Parathyroid adenoma (tissue), 2 donors: ENCODE data around the gene B3GALT6.
A peak's percentile ranks its signal among the peaks of the same experiment; 100 is the strongest.

Source experiments
- H2AFZ ChIP-seq: fragments of 300-600 bp; sonication (generic); one replicate; pipeline ENCODE4 v1.7.0; 2017; ENCODE audit warnings: antibody characterized with exemption, mild to moderate bottlenecking
- H3K27ac ChIP-seq: fragments of 300-600 bp; sonication (generic); one replicate; pipeline ENCODE4 v1.7.0; 2017
- H3K27me3 ChIP-seq: fragments of 300-600 bp; sonication (generic); one replicate; pipeline ENCODE4 v1.7.0; 2017; ENCODE audit warnings: low read length; ENCODE audit not compliant: control insufficient read depth, insufficient read depth
- H3K36me3 ChIP-seq: fragments of 300-600 bp; sonication (generic); one replicate; pipeline ENCODE4 v1.7.0; 2017; ENCODE audit warnings: low read length; ENCODE audit not compliant: control insufficient read depth, insufficient read depth
- H3K4me1 ChIP-seq: fragments of 300-600 bp; sonication (generic); one replicate; pipeline ENCODE4 v1.7.0; 2017; ENCODE audit warnings: control low read depth
- H3K4me2 ChIP-seq: fragments of 300-600 bp; sonication (generic); one replicate; pipeline ENCODE4 v1.7.0; 2017; ENCODE audit warnings: low read length
- H3K4me3 ChIP-seq: fragments of 300-600 bp; sonication (generic); one replicate; pipeline ENCODE4 v1.7.0; 2017; ENCODE audit warnings: low read depth, low read length
- H3K79me2 ChIP-seq: fragments of 300-600 bp; sonication (generic); one replicate; pipeline ENCODE4 v1.7.0; 2017; ENCODE audit warnings: control low read depth
- H3K9ac ChIP-seq: fragments of 300-600 bp; sonication (generic); one replicate; pipeline ENCODE4 v1.7.0; 2017; ENCODE audit warnings: mild to moderate bottlenecking
- H3K9me3 ChIP-seq: fragments of 300-600 bp; sonication (generic); one replicate; pipeline ENCODE4 v1.7.0; 2017; ENCODE audit warnings: low read length; ENCODE audit not compliant: control insufficient read depth
- CTCF ChIP-seq: fragments of 300-600 bp; sonication (generic); IDR thresholded peaks from one replicate; pipeline ENCODE4 v1.7.0; 2017; ENCODE audit warnings: antibody characterized with exemption, mild to moderate bottlenecking
- donor health status: primary hyperparathyroidism.

The B3GALT6 gene

DNA sequence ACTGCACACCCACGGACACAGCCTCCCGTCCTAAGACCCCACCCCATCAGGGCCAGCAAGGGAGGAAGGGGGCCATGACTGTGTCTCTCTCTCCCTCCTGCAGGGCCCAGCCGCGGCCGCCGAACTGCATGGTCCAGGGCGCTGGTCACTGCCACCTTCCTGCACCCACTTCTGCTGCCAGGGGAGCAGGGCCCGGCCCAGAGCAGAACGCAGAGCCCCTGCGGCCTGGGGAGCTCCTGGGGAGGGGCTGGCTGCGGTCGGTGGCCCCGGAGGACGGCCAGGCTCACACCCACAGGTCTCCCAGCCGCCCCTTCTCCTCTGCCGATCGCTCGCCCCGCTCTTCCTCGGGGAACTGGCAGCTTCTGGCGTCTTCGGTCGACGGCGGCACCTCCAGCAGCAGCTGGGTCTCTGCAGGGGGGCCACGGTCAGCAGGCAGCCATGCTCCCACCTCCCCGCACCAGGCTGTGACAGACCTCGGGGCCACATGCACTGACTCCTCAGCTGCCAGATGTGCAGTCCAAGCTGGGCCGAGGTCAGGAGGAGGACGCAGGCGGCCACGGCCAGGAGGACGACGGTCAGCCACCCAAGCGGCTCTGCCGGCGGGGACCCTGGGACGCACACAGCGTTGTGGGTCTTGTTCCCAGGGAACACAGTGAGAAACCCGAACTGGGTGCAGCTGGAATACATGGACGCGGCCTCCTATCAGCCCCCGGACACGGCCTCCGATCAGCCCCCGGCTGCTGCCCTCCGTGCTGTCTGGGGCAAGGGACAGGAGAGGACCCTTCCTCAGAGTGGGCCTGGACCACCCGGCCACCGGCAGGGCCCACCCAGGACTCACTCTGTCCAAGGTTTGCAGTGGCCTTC lies 28.2 kb upstream of the B3GALT6 start:
- Histone ChIP-seq H3K4me1 (no peaks in the 10 kb centered on the region), H3K27ac (no peak overlapping the region), H3K9ac (no peak overlapping the region), H3K9me3 (no peaks in the 10 kb centered on the region), H3K79me2 (no peaks in the 10 kb centered on the region), H3K27me3 (no peaks in the 10 kb centered on the region), H2AFZ (no peak overlapping the region), H3K4me3 (no peak overlapping the region), H3K4me2 (no peak overlapping the region), H3K36me3 (no peaks in the 10 kb centered on the region)
- TF ChIP-seq CTCF, result no peak

DNA sequence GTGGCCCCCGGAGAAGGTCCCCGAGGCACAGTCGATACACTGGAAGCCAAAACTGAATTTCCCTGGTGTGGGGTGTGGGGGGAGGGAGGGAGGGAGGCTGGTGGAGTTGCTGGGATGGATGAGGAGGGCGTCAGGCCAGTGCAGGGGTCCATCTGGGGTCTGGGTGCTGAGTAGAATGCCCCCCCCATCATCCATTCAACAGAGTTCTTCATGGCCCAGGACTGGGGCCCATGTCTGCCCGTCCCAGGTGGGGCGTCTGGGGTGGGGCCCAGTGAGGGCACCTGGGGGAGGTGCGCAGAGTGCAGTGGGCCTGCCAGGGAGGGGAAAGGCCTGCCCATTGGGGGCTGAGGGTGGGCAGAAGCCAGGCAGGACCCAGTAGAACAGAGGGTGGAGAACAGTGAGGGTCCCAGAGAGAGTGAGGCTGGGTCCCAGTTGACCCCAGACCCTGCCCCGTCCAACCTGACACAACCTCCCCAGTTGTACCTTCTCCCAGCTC lies 27.6 kb upstream of the B3GALT6 start:
- H3K36me3 ChIP-seq, result no peaks in the 10 kb centered on the region
- no peak for TF ChIP-seq CTCF
- H3K4me2 ChIP-seq, result no peak overlapping the region
- H3K79me2 ChIP-seq, result no peaks in the 10 kb centered on the region
- no peak overlapping the region for H2AFZ ChIP-seq
- no peaks in the 10 kb centered on the region for H3K9me3 ChIP-seq
- no peaks in the 10 kb centered on the region for H3K27me3 ChIP-seq
- H3K4me3 ChIP-seq, result no peak overlapping the region
- no peak overlapping the region for H3K27ac ChIP-seq
- H3K4me1 ChIP-seq, result no peaks in the 10 kb centered on the region
- no peak overlapping the region for H3K9ac ChIP-seq

- Histone ChIP-seq H3K4me2 (peak overlapping the region; percentile 87), H3K27ac (no peak overlapping the region), H3K9me3 (no peaks in the 10 kb centered on the region), H2AFZ (no peak overlapping the region), H3K4me1 (no peaks in the 10 kb centered on the region), H3K4me3 (peak overlapping the region; percentile 55), H3K36me3 (no peaks in the 10 kb centered on the region), H3K79me2 (no peaks in the 10 kb centered on the region), H3K9ac (no peak overlapping the region), H3K27me3 (no peaks in the 10 kb centered on the region)
- TF ChIP-seq CTCF, result no peak
Measured at GRCh38 chr1:1204998-1205768, 26.9 kb upstream of the B3GALT6 start.

DNA sequence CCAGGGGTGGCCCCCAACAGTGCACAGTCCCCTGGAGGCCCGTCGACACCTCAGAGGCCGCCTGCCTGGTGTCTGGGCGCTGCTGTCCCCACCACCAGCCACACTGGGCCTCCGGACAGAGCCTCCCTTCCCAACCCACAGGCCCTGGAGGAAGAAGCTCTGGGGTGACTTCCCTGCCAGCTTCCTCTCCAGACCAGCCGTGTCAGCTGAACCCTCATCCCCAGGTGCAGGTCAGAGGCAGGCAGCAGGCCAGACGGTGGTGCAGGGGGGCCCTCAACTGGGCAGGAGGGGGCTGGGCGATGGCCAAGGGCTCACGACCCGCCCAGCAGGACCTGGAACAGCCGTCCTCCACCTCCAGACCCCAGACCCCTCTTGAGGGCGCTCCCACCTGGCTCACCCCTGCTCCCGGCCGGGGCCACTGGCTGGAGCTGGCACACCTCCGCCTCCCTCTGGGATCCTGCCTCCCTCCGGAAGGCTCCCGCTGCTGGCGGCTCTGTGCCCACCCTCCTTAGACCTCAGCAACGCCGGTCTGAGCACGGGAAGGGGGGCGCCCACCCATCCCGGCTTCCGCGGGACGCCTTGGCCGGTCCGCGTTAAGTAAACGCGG lies 26.2 kb upstream of the B3GALT6 start:
- Histone ChIP-seq H3K4me1 (no peaks in the 10 kb centered on the region), H3K27me3 (no peaks in the 10 kb centered on the region), H3K4me2 (peak overlapping the region; percentile 87), H2AFZ (peak overlapping the region; percentile 42), H3K27ac (no peak overlapping the region), H3K9ac (no peak overlapping the region), H3K36me3 (no peaks in the 10 kb centered on the region), H3K9me3 (no peaks in the 10 kb centered on the region), H3K4me3 (peak overlapping the region; percentile 55), H3K79me2 (no peaks in the 10 kb centered on the region)
- no peak for TF ChIP-seq CTCF
